ENCODE data around the gene GBF1.

The GBF1 gene

DNA sequence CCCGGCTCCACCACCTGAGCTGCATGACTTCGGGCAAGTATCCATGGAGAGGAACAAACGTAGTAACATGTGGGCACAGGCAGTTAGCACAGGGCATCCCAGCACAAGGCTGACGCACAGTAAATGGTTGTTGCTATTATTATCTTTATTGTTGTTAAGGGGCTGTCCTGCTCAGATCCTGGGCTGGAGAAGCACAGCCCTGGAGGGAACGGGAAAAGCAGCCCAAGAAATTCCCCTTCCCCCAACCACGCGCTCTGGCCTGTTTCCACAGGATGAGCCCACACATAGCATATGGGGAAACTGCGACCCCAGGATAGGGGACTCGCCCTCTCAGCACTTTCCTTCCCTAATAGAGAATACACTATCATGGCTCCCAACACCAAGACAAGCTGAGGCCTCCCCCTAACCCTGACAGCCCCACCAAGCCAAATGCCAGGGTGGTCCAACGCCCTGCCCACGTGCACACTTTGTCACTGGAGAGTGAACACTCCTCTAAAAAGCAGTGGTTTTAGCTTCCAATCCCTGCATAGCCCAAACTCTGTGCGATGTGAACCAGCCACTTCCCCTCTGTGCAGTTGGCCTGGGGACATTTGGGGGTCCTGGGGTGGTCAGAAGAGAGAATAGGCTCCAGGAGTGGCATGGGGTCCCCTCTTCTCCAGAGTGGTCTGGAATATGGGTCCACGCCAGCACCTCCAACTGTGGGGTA is 162.2 kb downstream of the GBF1 start:
- TF ChIP-seq CTCF (IDR thresholded peaks at IDR 0.05; ENCODE audit: low read depth, low read length): no peak

DNA sequence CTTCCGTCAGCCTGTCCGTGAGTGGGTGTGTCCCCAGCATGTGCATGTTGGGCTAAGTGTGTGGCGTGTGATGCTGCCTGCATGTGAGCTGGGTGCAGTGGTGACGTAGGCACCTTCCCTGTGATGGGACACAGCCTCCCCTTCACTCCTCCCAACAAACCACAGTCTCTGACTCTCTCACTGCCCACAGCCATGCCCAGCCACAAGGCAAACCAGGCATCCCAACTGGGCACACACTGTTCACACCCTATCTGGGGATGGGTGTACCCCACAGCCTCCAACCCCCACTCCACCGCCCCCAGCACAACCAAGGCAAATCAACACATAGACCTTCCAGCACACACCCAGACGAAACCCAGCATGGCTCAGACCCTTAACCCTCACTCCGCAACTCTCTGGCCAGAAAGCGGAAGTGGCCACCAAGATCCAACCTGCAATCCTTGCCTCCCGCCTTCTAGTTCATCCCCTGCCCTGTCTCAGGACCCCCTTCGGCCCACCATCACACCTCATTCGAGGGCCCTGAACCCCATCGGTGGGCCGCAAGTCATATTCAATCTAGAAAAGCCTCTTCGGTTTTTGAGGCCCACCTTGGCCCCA is 162.9 kb downstream of the GBF1 start:
- DNase-seq (ENCODE audit: low read depth in 2 of 2): no peak
- H3K4me3 ChIP-seq (replicated peaks in 1 of 2; ENCODE audit: low read depth in 2 of 2, low read length in 2 of 2): peak overlapping the region; percentile 36 to 42
- TF ChIP-seq CTCF (IDR thresholded peaks at IDR 0.05; ENCODE audit: low read depth, low read length): no peak

More for the DNA sequence above, 162.2 kb downstream of the GBF1 start:
- DNase-seq (ENCODE audit: low read depth in 2 of 2): no peak
- no peak overlapping the region for H3K4me3 ChIP-seq (replicated peaks in 1 of 2; ENCODE audit: low read depth in 2 of 2, low read length in 2 of 2)

- DNase-seq (ENCODE audit: low read depth in 2 of 2): peak in 1 of 2 donors; percentile 55
- peak overlapping the region; percentile 36 to 42 for H3K4me3 ChIP-seq (replicated peaks in 1 of 2; ENCODE audit: low read depth in 2 of 2, low read length in 2 of 2)
- TF ChIP-seq CTCF (IDR thresholded peaks at IDR 0.05; ENCODE audit: low read depth, low read length): no peak
Observed at GRCh38 chr10:102408728-102409603, 163.6 kb downstream of the GBF1 start.

- peak overlapping the region; percentile 7 to 34 for H3K4me3 ChIP-seq (replicated peaks in 1 of 2; ENCODE audit: low read depth in 2 of 2, low read length in 2 of 2)
- no peak for DNase-seq (ENCODE audit: low read depth in 2 of 2)
- no peak for TF ChIP-seq CTCF (IDR thresholded peaks at IDR 0.05; ENCODE audit: low read depth, low read length)
Observed at GRCh38 chr10:102409604-102410428, 164.5 kb downstream of the GBF1 start.

DNA sequence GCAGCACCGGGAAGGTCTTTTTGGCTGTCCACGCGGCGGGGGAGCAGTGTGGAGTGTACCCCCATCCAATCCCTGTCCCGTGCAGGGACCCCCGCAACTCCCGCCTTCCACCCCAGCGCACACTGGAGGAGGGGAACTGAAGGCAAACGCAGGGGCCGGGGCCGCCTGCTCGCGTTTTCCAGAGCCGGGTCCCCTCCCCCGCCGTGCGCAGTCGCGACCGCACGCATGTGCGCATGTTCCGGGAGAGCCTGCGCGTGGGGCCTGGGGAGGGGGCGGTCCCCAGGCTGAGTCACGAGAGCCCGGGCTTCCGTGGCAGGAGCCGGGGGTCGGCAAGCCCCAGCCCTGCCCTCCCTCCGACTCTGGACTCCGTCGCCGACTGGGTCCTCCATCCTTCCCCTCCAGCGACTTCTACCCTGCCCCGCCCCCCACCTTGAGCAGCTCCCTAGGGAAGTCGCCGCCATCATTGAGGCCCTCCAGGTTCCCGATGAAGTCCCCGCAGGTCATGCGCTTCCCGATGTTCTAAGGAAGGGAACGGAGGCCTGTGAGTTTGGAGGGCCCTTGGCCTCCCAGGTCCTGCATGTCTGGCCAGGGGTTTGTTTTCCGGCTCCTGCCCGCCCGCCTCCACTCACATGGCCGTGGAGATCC is 165.2 kb downstream of the GBF1 start:
- peak in 1 of 2 donors; percentile 33 for DNase-seq (ENCODE audit: low read depth in 2 of 2)
- peak overlapping the region; percentile 7 to 34 for H3K4me3 ChIP-seq (replicated peaks in 1 of 2; ENCODE audit: low read depth in 2 of 2, low read length in 2 of 2)

More for the DNA sequence above, 165.2 kb downstream of the GBF1 start:
- no peak for TF ChIP-seq CTCF (IDR thresholded peaks at IDR 0.05; ENCODE audit: low read depth, low read length)
